Measurements from ENCODE around the gene ESYT2.
"Not testable (repeated sequence)": the region's sequence is repeated elsewhere in the genome, so short reads cannot be mapped to it uniquely, and the experiment has no call there.

ESYT2 gene

GRCh38 chr7:158698657-158699195, 130.6 kb downstream of the ESYT2 start:
- Histone ChIP-seq H3K36me3 (ENCODE audit: control insufficient read depth, insufficient read depth, low read length) (peaks cover 22% of the 10 kb centered on the region; the same call in 1 of the 2 replicates), H3K9me3 (ENCODE audit: control insufficient read depth, insufficient read depth, low read length) (no peaks in the 10 kb centered on the region), H3K27me3 (ENCODE audit: control insufficient read depth, insufficient read depth, low read length) (no peaks in the 10 kb centered on the region), H3K27ac (ENCODE audit: low read length) (no peak overlapping the region), H3K4me1 (ENCODE audit: control insufficient read depth, insufficient read depth, low read length) (peaks cover 4% of the 10 kb centered on the region; the same call in 1 of the 2 replicates), H3K4me3 (ENCODE audit: low read length) (no peak overlapping the region)
- no peak for DNase-seq (ENCODE audit: low read depth, low spot score)
- WGBS (ENCODE audit: insufficient coverage, insufficient read length), result no CpG with 5 or more reads among the region's 3 CpGs

DNA sequence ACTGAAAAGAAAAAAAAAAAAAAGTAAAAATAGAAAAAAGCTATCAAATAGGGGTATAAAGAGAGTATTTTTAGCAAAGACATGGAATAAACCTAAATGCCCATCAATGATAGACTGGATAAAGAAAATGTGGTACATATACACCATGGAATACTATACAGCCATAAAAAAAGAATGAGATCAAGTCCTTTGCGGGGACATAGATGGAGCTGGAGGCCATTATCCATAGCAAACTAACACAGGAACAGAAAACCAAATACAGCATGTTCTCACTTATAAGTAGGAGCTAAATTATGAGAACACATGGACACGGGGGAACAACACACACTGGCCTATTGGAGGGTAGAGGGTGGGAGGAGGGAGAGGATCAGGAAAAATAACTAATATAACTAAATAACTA, 131.7 kb downstream of the ESYT2 start:
- not testable (repeated sequence) for H3K4me1 ChIP-seq (ENCODE audit: control insufficient read depth, insufficient read depth, low read length)

DNA sequence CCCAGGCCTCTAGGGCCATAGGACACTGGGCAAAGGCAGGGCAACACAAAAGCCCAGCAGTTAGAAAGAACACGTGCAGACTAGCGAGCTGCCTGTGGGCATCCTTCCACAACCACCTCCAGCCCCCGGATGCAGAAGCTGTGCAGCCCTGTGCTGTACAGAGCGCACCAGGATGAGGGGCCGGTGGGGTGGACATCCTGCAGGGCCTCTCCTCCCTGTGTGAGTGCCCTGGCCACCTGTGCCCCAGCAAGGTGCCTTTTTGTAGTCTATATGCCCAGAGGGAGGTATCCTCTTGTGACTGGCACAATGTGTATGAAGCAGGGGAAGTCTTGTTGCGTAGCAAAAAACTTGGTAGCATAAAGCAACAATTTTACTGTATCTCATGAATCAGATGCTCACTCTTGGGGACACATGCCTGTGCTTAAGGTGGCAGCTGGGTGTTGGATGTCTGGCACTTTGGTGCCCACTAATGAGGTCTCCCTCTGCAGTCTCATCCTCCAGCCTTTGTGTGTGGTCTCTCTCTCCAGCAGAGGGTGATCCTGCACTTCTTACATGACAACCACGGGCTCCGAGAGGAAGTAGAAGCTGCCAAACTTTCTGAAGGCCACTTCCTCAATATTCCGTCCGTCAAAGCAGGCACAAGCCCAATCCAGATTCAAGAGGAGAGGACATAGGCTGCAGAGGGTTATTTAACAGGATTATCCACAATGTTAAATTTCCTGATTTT, 133.4 kb downstream of the ESYT2 start:
- Histone ChIP-seq H3K9me3 (ENCODE audit: control insufficient read depth, insufficient read depth, low read length) (no peaks in the 10 kb centered on the region), H3K27me3 (ENCODE audit: control insufficient read depth, insufficient read depth, low read length) (no peaks in the 10 kb centered on the region), H3K4me3 (ENCODE audit: low read length) (no peak overlapping the region), H3K36me3 (ENCODE audit: control insufficient read depth, insufficient read depth, low read length) (peaks cover 24% of the 10 kb centered on the region; the same call in 1 of the 2 replicates), H3K27ac (ENCODE audit: low read length) (no peak overlapping the region), H3K4me1 (ENCODE audit: control insufficient read depth, insufficient read depth, low read length) (peaks cover 3% of the 10 kb centered on the region; the same call in 1 of the 2 replicates)
- DNase-seq (ENCODE audit: low read depth, low spot score), result no peak
- no CpG with 5 or more reads among the region's 10 CpGs for WGBS (ENCODE audit: insufficient coverage, insufficient read length)

More for the DNA sequence above, 131.7 kb downstream of the ESYT2 start:
- DNase-seq (ENCODE audit: low read depth, low spot score); H3K4me3 ChIP-seq (ENCODE audit: low read length); H3K9me3 ChIP-seq (ENCODE audit: control insufficient read depth, insufficient read depth, low read length); H3K27ac ChIP-seq (ENCODE audit: low read length); H3K27me3 ChIP-seq (ENCODE audit: control insufficient read depth, insufficient read depth, low read length): not testable (repeated sequence)
- no CpG with 5 or more reads among the region's 2 CpGs for WGBS (ENCODE audit: insufficient coverage, insufficient read length)
- H3K36me3 ChIP-seq (ENCODE audit: control insufficient read depth, insufficient read depth, low read length), result peaks cover 22% of the 10 kb centered on the region; the same call in 1 of the 2 replicates

GRCh38 chr7:158695056-158695455, 134.3 kb downstream of the ESYT2 start:
- no peak overlapping the region for H3K4me3 ChIP-seq (ENCODE audit: low read length)
- H3K36me3 ChIP-seq (ENCODE audit: control insufficient read depth, insufficient read depth, low read length), result peaks cover 25% of the 10 kb centered on the region; the same call in 1 of the 2 replicates
- no peak for DNase-seq (ENCODE audit: low read depth, low spot score)
- H3K27ac ChIP-seq (ENCODE audit: low read length), result no peak overlapping the region
- H3K9me3 ChIP-seq (ENCODE audit: control insufficient read depth, insufficient read depth, low read length), result no peaks in the 10 kb centered on the region
- H3K27me3 ChIP-seq (ENCODE audit: control insufficient read depth, insufficient read depth, low read length), result no peaks in the 10 kb centered on the region
- WGBS (ENCODE audit: insufficient coverage, insufficient read length), result no CpG with 5 or more reads among the region's 3 CpGs
- 0 out of 2 replicates have a peak, but pooled peaks cover 1% of the 10 kb centered on the region for H3K4me1 ChIP-seq (ENCODE audit: control insufficient read depth, insufficient read depth, low read length)

DNA sequence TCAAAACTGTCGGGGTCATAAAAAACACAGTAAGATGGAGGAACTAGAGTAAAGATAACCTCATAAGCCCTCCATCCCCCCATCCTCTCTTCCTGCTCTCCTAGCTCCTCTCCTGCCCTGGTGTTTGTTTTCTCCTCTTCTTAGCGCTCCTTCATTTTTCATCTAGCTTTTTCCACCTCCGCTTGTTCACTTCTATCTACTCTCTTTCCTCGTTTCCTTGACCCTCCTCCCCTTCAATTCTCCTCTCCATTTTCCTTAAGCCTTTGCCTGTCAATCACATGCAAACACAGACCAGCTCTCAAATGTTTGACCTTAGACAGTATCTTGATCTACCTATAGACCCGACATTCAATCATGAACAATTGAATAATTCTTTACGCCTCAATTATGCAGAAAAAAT, 134.7 kb downstream of the ESYT2 start:
- Histone ChIP-seq H3K9me3 (ENCODE audit: control insufficient read depth, insufficient read depth, low read length) (no peaks in the 10 kb centered on the region), H3K36me3 (ENCODE audit: control insufficient read depth, insufficient read depth, low read length) (peaks cover 25% of the 10 kb centered on the region; the same call in 1 of the 2 replicates), H3K4me3 (ENCODE audit: low read length) (no peak overlapping the region), H3K4me1 (ENCODE audit: control insufficient read depth, insufficient read depth, low read length) (0 out of 2 replicates have a peak, but pooled peaks cover 1% of the 10 kb centered on the region), H3K27me3 (ENCODE audit: control insufficient read depth, insufficient read depth, low read length) (no peaks in the 10 kb centered on the region), H3K27ac (ENCODE audit: low read length) (no peak overlapping the region)
- WGBS (ENCODE audit: insufficient coverage, insufficient read length), result 100% methylated on average over 2 of the region's 6 CpGs
- no peak for DNase-seq (ENCODE audit: low read depth, low spot score)

DNA sequence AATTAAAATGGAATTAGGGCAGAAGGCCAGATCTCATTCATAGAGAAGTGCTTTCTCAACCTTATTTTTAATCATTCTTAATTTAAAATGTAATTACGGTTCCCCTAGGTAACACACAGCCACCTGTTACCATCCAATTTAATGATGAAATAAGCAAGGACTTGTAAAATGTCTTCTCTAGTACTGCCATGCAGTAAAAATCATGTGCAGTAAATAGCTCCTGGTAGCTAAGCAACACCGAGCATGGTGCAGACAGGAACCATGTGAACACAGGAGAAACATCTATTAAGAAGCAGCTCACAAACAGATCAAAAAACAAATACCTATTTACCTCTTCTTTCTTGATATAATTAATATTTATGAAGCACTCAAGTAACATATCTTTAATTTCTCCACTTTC, 139.8 kb downstream of the ESYT2 start:
- Histone ChIP-seq H3K27me3 (ENCODE audit: control insufficient read depth, insufficient read depth, low read length) (no peaks in the 10 kb centered on the region), H3K36me3 (ENCODE audit: control insufficient read depth, insufficient read depth, low read length) (peaks cover 17% of the 10 kb centered on the region), H3K4me1 (ENCODE audit: control insufficient read depth, insufficient read depth, low read length) (no peaks in the 10 kb centered on the region), H3K4me3 (ENCODE audit: low read length) (no peak overlapping the region), H3K9me3 (ENCODE audit: control insufficient read depth, insufficient read depth, low read length) (no peaks in the 10 kb centered on the region), H3K27ac (ENCODE audit: low read length) (no peak overlapping the region)
- no CpG with 5 or more reads among the region's 2 CpGs for WGBS (ENCODE audit: insufficient coverage, insufficient read length)
- no peak for DNase-seq (ENCODE audit: low read depth, low spot score)

GRCh38 chr7:158687406-158687805, 141.9 kb downstream of the ESYT2 start:
- H3K27me3 ChIP-seq (ENCODE audit: control insufficient read depth, insufficient read depth, low read length), result no peaks in the 10 kb centered on the region
- WGBS (ENCODE audit: insufficient coverage, insufficient read length), result no CpG with 5 or more reads among the region's 7 CpGs
- H3K27ac ChIP-seq (ENCODE audit: low read length), result no peak overlapping the region
- DNase-seq (ENCODE audit: low read depth, low spot score), result no peak
- peaks cover 15% of the 10 kb centered on the region for H3K36me3 ChIP-seq (ENCODE audit: control insufficient read depth, insufficient read depth, low read length)
- H3K4me1 ChIP-seq (ENCODE audit: control insufficient read depth, insufficient read depth, low read length), result no peaks in the 10 kb centered on the region
- H3K9me3 ChIP-seq (ENCODE audit: control insufficient read depth, insufficient read depth, low read length), result no peaks in the 10 kb centered on the region
- no peak overlapping the region for H3K4me3 ChIP-seq (ENCODE audit: low read length)

DNA sequence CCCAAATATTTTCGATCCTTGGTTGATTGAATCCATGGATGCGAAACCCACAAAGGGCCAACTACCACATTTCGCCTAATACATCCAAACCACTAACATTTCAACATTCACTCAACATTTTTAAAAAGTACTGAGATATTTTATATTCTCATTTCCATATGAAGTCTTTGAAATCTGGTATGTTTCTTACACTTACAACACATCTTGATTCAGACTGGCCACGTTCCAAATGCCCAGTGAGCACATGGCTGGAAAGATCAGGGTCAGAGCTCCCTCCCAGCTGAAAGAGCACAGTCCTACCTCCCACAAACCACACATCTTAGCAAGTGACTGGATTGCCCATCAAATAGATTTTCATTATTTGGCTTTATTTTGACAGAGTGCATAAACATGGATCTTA, 143.6 kb downstream of the ESYT2 start:
- DNase-seq (ENCODE audit: low read depth, low spot score), result no peak
- H3K27me3 ChIP-seq (ENCODE audit: control insufficient read depth, insufficient read depth, low read length), result no peaks in the 10 kb centered on the region
- H3K27ac ChIP-seq (ENCODE audit: low read length), result no peak overlapping the region
- H3K4me1 ChIP-seq (ENCODE audit: control insufficient read depth, insufficient read depth, low read length), result no peaks in the 10 kb centered on the region
- H3K9me3 ChIP-seq (ENCODE audit: control insufficient read depth, insufficient read depth, low read length), result no peaks in the 10 kb centered on the region
- H3K36me3 ChIP-seq (ENCODE audit: control insufficient read depth, insufficient read depth, low read length), result peaks cover 12% of the 10 kb centered on the region
- 100% methylated on average over 1 of the region's 4 CpGs for WGBS (ENCODE audit: insufficient coverage, insufficient read length)
- no peak overlapping the region for H3K4me3 ChIP-seq (ENCODE audit: low read length)

GRCh38 chr7:158684329-158684728, 145.0 kb downstream of the ESYT2 start:
- Histone ChIP-seq H3K27me3 (ENCODE audit: control insufficient read depth, insufficient read depth, low read length) (no peaks in the 10 kb centered on the region), H3K36me3 (ENCODE audit: control insufficient read depth, insufficient read depth, low read length) (peaks cover 15% of the 10 kb centered on the region), H3K4me1 (ENCODE audit: control insufficient read depth, insufficient read depth, low read length) (no peaks in the 10 kb centered on the region), H3K9me3 (ENCODE audit: control insufficient read depth, insufficient read depth, low read length) (no peaks in the 10 kb centered on the region), H3K4me3 (ENCODE audit: low read length) (no peak overlapping the region), H3K27ac (ENCODE audit: low read length) (no peak overlapping the region)
- DNase-seq (ENCODE audit: low read depth, low spot score), result no peak
- WGBS (ENCODE audit: insufficient coverage, insufficient read length), result no CpG with 5 or more reads among the region's 1 CpG

- Histone ChIP-seq H3K27me3 (ENCODE audit: control insufficient read depth, insufficient read depth, low read length) (no peaks in the 10 kb centered on the region), H3K4me3 (ENCODE audit: low read length) (no peak overlapping the region), H3K4me1 (ENCODE audit: control insufficient read depth, insufficient read depth, low read length) (no peaks in the 10 kb centered on the region), H3K36me3 (ENCODE audit: control insufficient read depth, insufficient read depth, low read length) (peaks cover 12% of the 10 kb centered on the region), H3K9me3 (ENCODE audit: control insufficient read depth, insufficient read depth, low read length) (no peaks in the 10 kb centered on the region), H3K27ac (ENCODE audit: low read length) (no peak overlapping the region)
- DNase-seq (ENCODE audit: low read depth, low spot score), result no peak
- no CpG with 5 or more reads among the region's 2 CpGs for WGBS (ENCODE audit: insufficient coverage, insufficient read length)
Observed at GRCh38 chr7:158683541-158683940, 145.8 kb downstream of the ESYT2 start.

GRCh38 chr7:158682456-158682855, 146.9 kb downstream of the ESYT2 start:
- Histone ChIP-seq H3K4me1 (ENCODE audit: control insufficient read depth, insufficient read depth, low read length) (no peaks in the 10 kb centered on the region), H3K36me3 (ENCODE audit: control insufficient read depth, insufficient read depth, low read length) (peaks cover 13% of the 10 kb centered on the region; the same call in 1 of the 2 replicates), H3K9me3 (ENCODE audit: control insufficient read depth, insufficient read depth, low read length) (no peaks in the 10 kb centered on the region), H3K27me3 (ENCODE audit: control insufficient read depth, insufficient read depth, low read length) (no peaks in the 10 kb centered on the region; the same call in 1 of the 2 replicates), H3K27ac (ENCODE audit: low read length) (no peak overlapping the region), H3K4me3 (ENCODE audit: low read length) (no peak overlapping the region)
- no peak for DNase-seq (ENCODE audit: low read depth, low spot score)

Measured in iPS DF 6.9 (cell line).